ENCODE data around the gene KPNB1.

The KPNB1 gene

GRCh38 chr17:47733047-47733673 is 83.4 kb downstream of the KPNB1 start, which contains the start of gene TBX21 (continued):
- TF ChIP-seq PRDM2 (tag by site-specific recombination; IDR thresholded peaks at IDR 0.05; ENCODE audit: borderline replicate concordance) (no peak), ZNF837 (tag by site-specific recombination; IDR thresholded peaks at IDR 0.05) (no peak), CTCF (tag by site-specific recombination; IDR thresholded peaks at IDR 0.05) (peak; percentile 75), MZF1 (tag by site-specific recombination; IDR thresholded peaks at IDR 0.05; ENCODE audit: borderline replicate concordance) (no peak), ZNF600 (tag by site-specific recombination; IDR thresholded peaks at IDR 0.05) (0 out of 2 replicates have a peak, but pooled peaks have one; percentile 44), SP2 (tag by site-specific recombination; IDR thresholded peaks at IDR 0.05) (0 out of 2 replicates have a peak, but pooled peaks have one; percentile 18), ZBTB1 (tag by site-specific recombination; IDR thresholded peaks at IDR 0.05) (no peak), GFI1B (tag by site-specific recombination; IDR thresholded peaks at IDR 0.05) (no peak), ZBTB20 (tag by site-specific recombination; IDR thresholded peaks at IDR 0.05) (peak; percentile 42; the same call in 1 of the 2 replicates), ZNF629 (tag by site-specific recombination; IDR thresholded peaks at IDR 0.05) (no peak), SP7 (tag by site-specific recombination; IDR thresholded peaks at IDR 0.05) (0 out of 2 replicates have a peak, but pooled peaks have one; percentile 25), SP3 (tag by site-specific recombination; IDR thresholded peaks at IDR 0.05) (peak; percentile 30; the same call in 1 of the 2 replicates), ZNF658 (tag by site-specific recombination; IDR thresholded peaks at IDR 0.05) (no peak)

- TF ChIP-seq GLIS2 (tag by site-specific recombination; IDR thresholded peaks at IDR 0.05) (no peak), SCRT2 (tag by site-specific recombination; IDR thresholded peaks at IDR 0.05) (peak; percentile 54)
- no peak overlapping the region for H3K27ac ChIP-seq (ENCODE audit: extremely low read depth, low read depth, low read length)
- no peaks in the 10 kb centered on the region; the same call in 1 of the 2 replicates for H3K4me1 ChIP-seq (ENCODE audit: control insufficient read depth, insufficient read depth, low read length)
- no peaks in the 10 kb centered on the region for H3K36me3 ChIP-seq (ENCODE audit: control insufficient read depth in 2 of 2, insufficient read depth in 1 of 2, low read length in 2 of 2)
- no peaks in the 10 kb centered on the region for H3K9me3 ChIP-seq (ENCODE audit: control insufficient read depth, insufficient read depth, low read depth, low read length)
- POLR2A ChIA-PET = interaction anchor here (0.5 to 1.3 kb wide), 4 partner anchors 9 to 117 kb away, joined by 3 to 9 read pairs (median 4); partner anchors contain the start of gene KPNB1
- no peak overlapping the region; the same call in none of the 2 replicates for H3K4me3 ChIP-seq (ENCODE audit: low read depth, low read length)
- CTCF ChIA-PET = interaction anchor here (0.6 to 1.8 kb wide), 11 partner anchors 8 to 284 kb away, joined by 3 to 9 read pairs (median 4); no protein-coding TSS in a partner anchor
Observed at GRCh38 chr17:47733674-47734410, 84.1 kb downstream of the KPNB1 start.
